HG03520 (cell line): ENCODE data around the gene SELENOS.

Experiments used
- ATAC-seq: cut with Tn5 transposase; IDR thresholded peaks from one replicate; pipeline ENCODE4 v1.9.1; 2021; ENCODE audit warnings: mild to moderate bottlenecking, moderate library complexity; ENCODE audit not compliant: unreplicated experiment

SELENOS gene

DNA sequence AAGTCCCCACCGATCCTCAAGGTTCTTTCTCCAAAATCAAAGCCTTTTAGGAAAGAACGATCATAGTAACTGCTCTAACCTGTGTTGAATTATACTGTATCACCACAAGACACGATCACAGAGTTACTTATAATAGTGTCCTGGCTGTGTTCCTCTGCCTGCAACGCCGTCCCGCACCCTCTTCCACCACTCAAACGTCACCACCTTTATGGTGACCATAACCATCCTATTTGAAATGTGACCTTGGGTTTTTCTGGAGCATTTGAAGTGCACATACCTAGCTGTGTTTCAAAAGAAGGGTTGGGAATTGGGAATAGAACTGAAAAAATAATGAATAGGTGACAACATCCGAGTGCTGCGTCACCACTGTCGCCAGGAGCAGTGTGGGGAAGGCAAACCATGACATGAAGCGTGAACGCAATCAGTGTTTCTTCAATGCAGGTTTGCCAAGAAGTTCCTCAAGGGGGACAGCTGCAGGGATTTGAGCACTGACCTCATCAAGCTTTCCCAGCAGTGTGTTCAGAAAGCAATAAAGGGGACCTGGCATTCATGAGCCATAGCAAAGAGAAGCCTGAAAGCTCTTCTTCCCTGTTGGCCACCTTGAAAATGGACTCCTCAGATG lies 769 bp upstream of the SELENOS start:
- ATAC-seq = no peak

DNA sequence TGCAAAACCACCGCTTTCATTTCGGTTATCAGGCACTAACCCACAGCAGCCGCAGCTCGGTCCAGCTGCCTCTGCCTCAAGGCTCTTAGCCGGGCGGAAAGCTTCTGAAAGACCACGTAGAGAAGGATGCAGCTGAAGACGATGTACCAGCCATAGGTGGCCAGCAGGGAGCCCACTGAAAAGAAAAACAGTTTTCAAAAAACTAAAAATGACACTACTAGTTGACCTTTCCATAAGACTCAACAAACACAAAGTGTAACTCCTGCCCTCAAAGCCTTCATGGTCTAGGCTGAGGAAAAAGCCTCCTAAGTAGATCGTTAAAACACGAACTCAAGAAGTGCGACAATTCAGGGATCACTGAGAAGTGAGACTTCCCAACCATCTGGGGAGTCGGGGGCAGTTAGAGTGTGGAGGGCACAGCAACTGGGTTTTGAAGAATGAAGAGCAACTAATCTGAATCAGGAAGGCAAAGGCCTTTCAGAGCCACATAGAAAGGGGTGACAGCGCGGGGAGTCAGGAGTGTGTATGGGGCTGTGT lies 716 bp downstream of the SELENOS start:
- ATAC-seq = no peak

DNA sequence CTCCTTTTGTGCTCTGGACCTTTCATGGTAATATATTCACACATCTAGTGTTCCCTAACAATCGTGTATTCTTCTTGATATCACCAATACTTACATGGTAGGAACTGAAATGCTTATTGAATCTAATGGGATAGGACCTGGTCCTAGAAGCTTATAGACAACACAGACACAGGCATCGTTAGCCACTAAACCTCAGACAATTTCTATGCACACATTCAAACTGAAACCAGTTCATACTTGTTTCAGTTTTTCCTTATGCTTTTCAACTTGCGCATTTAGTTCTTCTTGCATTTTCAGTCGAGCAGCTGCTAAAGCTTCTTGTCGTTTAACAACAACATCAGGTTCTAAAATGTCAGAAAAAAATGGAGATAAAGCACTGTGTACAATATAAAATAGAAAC lies 2.3 kb downstream of the SELENOS start:
- peak; percentile 27 for ATAC-seq

DNA sequence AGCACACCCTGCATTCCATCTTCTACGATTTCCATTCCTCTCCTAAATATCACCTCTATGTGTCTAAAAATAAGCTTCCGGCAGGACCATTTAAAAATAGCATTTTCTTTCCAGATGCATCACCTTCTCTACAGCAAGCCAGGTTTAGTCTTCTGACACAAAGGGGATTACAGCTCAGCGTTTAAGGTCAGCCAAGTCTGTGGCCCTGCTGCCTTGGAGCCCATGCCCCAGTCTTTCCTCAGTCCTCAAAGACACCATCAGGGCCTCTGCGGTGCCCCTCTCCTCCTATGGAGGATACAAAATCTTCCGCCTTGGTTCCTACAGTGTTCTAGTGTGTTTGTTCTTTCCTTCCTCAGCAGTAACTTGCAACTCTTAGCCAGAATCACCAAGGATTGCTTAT lies 3.8 kb downstream of the SELENOS start:
- no peak for ATAC-seq

DNA sequence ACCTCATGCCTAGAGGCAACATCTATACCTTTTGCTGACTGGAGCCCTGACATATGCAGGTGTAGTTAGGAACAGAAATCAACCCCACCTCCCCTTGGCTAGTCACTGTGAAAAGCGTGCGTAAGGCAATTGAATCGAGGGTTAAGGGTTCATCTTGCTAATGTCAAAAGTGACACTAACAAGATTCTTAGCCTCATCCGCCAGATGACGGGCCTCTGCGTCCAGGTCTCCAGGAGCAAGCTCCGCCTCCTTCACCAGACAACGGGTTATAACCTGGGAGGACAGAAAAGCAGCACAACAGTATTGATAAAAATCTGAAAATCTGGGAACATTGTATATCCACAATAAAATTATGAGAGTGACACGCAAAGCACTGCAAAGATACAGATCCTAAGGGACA lies 4.7 kb downstream of the SELENOS start:
- no peak for ATAC-seq

- no peak for ATAC-seq
Observed at GRCh38 chr15:101269479-101270223, 7.6 kb downstream of the SELENOS start.

GRCh38 chr15:101267320-101268104 lies 9.8 kb downstream of the SELENOS start:
- ATAC-seq = no peak

DNA sequence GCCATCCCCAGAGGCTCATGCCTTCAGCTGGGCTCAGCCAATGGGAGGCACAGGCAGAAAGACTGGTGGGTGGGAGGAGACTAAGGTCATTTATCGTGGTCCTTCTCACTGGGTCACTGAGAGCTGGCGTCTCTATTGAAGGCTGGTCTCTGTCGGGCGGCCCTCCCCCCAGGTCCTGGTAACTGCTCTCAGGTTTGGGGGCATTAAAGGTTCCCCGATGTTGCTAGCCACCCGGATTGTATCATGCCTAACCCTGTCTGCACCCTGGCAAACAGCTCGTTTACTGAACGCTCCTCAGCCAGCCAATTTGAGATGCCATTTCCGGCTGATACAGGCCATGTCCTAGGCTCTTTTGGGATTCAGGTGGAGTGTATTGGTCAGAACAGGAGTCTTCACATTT lies 10.5 kb downstream of the SELENOS start:
- ATAC-seq = no peak

DNA sequence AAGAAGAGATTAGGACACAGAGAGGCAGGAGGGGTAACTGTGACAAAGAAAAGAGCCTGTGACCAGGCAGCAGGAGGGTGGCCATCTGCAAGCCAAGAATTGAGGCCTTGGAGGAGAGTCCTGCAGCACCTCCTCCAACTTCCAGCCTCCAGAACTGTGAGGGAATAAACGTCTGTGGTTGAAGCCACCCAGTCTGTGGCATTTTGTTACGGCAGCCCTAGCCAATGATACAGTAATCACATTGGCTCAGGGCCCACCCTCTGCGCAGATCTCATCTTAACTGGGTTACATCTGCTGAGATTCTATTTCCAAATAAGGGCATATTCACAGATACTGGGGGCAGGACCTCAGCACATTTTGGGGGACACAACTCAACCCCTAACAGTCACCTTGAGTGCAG lies 11.3 kb downstream of the SELENOS start:
- no peak for ATAC-seq

DNA sequence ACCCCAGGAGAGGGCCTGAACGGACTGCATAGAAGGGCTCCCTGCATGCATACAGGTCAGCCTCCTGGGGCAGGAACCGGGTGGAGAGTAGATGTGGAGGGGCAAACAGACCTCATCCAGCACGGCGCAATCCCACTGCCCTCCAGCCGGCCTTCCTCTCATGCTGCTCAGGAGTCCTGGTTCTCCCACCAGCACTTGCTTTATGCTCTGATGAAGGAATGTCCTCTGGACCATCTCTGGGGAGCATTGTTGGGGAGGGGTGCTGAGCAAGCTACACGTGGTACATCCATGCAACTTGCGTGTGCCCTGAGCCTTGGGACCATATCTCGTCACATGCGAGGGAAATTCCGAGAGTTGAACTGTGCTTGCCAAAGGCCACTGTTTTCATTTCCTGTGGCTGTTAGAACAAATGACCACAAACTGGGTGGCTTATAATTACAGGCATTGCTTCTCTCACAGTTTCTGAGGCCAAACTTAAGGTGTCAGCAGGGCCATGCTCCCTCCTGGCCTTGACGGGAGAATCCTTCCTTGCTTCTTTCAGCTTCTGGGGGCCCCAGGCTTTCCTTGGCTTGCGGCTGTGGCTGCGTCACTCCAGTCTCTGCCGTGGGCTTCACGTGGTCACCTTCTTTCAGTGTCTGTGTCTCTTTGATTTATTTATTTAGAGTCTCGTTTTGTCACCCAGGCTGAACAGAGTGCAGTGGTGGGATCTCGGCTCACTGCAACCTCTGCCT lies 12.2 kb downstream of the SELENOS start:
- no peak for ATAC-seq

GRCh38 chr15:101264011-101264410 lies 13.3 kb downstream of the SELENOS start:
- no peak for ATAC-seq

DNA sequence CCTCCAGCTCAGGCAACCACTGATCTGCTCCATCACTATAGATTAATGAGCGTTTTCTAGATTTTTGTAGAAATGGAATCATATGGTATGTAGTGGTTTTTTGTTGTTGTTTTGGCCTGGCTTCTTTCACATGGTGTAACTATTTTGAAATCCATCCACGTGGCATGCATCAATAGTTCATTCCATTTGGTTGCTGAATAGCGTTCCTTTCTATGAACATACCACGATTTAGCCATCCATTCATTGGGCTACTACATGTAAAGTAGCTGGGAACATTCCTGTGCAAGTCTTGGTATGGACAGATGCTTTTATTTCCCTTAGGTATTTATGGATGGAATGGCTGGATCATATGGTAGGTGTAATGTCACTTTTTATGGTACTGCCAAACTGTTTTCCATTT lies 14.7 kb downstream of the SELENOS start:
- no peak for ATAC-seq

GRCh38 chr15:101258238-101259144 lies 18.8 kb downstream of the SELENOS start:
- ATAC-seq = peak; percentile 51

DNA sequence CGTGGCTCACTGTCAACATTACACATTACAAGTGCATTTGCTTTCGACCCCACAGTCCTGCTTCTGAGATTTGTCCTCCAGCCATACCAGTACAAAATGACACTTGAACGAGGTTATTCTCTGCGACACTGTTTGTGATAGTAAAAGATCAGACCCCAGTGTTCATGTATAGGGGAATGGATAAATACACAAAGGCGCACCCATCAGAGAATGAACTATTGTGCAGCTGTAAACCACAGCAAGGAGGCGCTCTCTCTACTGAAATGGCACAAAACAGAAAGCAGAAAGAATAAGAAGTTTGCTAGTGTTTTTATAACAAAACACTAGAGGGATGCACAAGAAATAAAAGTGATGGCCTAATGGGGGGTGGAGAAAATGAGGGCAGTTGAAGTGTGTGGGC lies 20.5 kb downstream of the SELENOS start:
- no peak for ATAC-seq

DNA sequence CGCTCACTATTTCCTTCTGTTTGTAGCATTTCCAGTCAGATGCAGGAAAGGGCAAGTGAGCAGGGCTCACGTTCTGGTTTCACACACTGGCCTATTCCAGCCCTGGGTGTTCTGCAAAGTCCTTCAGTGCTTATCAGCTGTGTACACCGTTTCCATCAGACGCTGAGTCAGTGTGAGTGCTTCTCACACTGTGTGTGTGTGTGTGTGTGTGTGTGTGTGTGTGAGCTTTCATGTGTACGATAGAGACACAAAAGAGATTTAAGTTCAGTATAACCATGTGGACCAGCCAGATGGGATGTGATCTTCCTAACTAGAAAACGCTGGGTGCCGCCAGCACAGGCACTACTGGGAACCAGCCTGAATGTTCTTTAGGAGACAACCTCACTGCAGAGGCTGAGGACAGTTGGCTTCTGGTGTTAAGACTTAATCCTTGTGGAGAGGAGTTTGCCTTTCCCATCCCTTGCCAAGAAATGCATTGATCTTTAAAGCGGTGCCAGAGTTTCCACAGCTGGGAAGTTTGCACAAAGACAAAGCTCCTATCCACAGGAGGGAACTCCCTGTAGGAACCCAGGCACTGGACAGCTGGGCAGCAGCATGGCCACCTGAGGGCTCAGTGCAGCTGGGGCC lies 21.6 kb downstream of the SELENOS start:
- ATAC-seq = no peak

GRCh38 chr15:101255051-101255395 lies 22.3 kb downstream of the SELENOS start:
- ATAC-seq = no peak

- ATAC-seq = no peak
Observed at GRCh38 chr15:101254157-101255050, 22.9 kb downstream of the SELENOS start.

DNA sequence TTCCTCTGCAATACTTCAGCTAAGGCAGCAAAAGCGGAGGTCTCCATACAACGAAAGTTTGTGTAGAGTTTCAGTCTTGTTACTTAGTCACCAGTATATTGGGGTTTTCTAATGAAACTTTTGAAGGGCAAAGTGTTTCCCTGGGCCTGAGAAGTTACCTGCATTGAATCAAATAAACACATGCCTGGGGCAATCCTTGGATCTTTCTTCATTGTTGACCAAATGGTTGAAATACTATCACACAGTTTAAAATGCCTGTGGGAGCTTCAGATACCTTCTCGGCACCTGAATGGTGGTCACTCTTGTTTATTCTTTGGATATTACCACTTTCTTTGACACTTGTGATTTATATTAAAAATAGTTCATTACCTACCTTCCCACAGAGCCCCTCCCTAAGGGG lies 24.4 kb downstream of the SELENOS start:
- no peak for ATAC-seq
